GM12878 (cell line): ENCODE data around the gene GSTM5. TPM values are rescaled to one million over a fixed set of nuclear protein-coding genes. Genes with fewer than 3 reads are reported as not detected.
"Not testable (repeated sequence)": the region's sequence is repeated elsewhere in the genome, so short reads cannot be mapped to it uniquely, and the experiment has no call there.

Experiments
- ATAC-seq: fragments of 200-7000 bp; cut with Tn5 transposase; 3 replicates; pipeline ENCODE4 v1.9.1; 2020; ENCODE audit warnings: mild to moderate bottlenecking, moderate library complexity
- BruUV-seq: library from RNA; stranded (reverse); fragments of 400-500 nt; replicated peaks from 2 replicates; lab custom pipeline; 2021; lab: Mats Ljungman, UMichigan
- CTCF ChIA-PET: fragments of 300-600 bp; sonication (Branson Sonifier 250); formaldehyde crosslinking; extraction: SDS; loops from one replicate; lab custom pipeline; 2021; ENCODE audit warnings: inconsistent platforms; lab: Yijun Ruan, JAX
- POLR2A ChIA-PET: fragments of 350-600 bp; formaldehyde crosslinking; extraction: SDS; loops from one replicate; lab custom pipeline; 2021; ENCODE audit warnings: inconsistent platforms; lab: Charles Lee
- RAD21 ChIA-PET: fragments of 300-600 bp; sonication (Branson Sonifier 250); formaldehyde crosslinking; loops from one replicate; lab custom pipeline; 2023; ENCODE audit warnings: antibody characterized with exemption; ENCODE audit not compliant: unreplicated experiment; lab: Charles Lee
- SMC1A ChIA-PET: fragments of 300-600 bp; sonication (Branson Sonifier 250); formaldehyde crosslinking; loops from one replicate; lab custom pipeline; 2023; ENCODE audit not compliant: unreplicated experiment, uncharacterized antibody; lab: Charles Lee
- DNase-seq: peaks from one replicate; pipeline ENCODE4 v3.0.0-alpha.2; 2011; ENCODE audit warnings: low read depth, low spot score
- FAIRE-seq: peaks from 3 replicates; lab custom pipeline; 2011; peaks lifted over from hg19 to GRCh38; lab: Jason Lieb, UNC
- H2AFZ ChIP-seq: 2 replicates; pipeline ENCODE4 v1.6.0; 2011; ENCODE audit warnings: low read depth, low read length, control low read depth; ENCODE audit not compliant: control insufficient read depth
- H3K27ac ChIP-seq: 2 replicates; pipeline ENCODE4 v1.5.1; 2011; ENCODE audit warnings: control low read depth; ENCODE audit not compliant: control insufficient read depth, insufficient read depth
- H3K27me3 ChIP-seq, 2 experiments: replicated peaks in 1 of 2; 2 replicates each; pipeline versions ENCODE4 v1.6.0 to v1.6.1; 2011; ENCODE audit warnings: low read length in 1 of 2; ENCODE audit not compliant: control insufficient read depth in 2 of 2, insufficient read depth in 2 of 2
- H3K36me3 ChIP-seq, 2 experiments: 2 replicates each; pipeline ENCODE4 v1.5.1; 2011; ENCODE audit warnings: low read length in 1 of 2; ENCODE audit not compliant: control insufficient read depth in 2 of 2, insufficient read depth in 2 of 2
- H3K4me1 ChIP-seq: 2 replicates; pipeline ENCODE4 v1.6.1; 2011; ENCODE audit warnings: mild to moderate bottlenecking, low read length, moderate library complexity, mixed read lengths; ENCODE audit not compliant: control insufficient read depth, insufficient read depth
- H3K4me2 ChIP-seq: 2 replicates; pipeline ENCODE4 v1.6.0; 2011; ENCODE audit warnings: control low read depth; ENCODE audit not compliant: control insufficient read depth, insufficient read depth
- H3K4me3 ChIP-seq: fragments of 200-600 bp; sonication (generic); 2 replicates; pipeline ENCODE4 v1.5.1; 2016
- H3K79me2 ChIP-seq: 2 replicates; pipeline ENCODE4 v1.6.0; 2011; ENCODE audit warnings: low read length; ENCODE audit not compliant: control insufficient read depth, insufficient read depth
- H3K9ac ChIP-seq: 2 replicates; pipeline ENCODE4 v1.8.0; 2011; ENCODE audit warnings: low read length, control low read depth, mixed read lengths; ENCODE audit not compliant: control insufficient read depth, insufficient read depth
- H3K9me3 ChIP-seq: replicated peaks from 3 replicates; pipeline ENCODE4 v1.5.1; 2011; ENCODE audit warnings: mild to moderate bottlenecking, low read length; ENCODE audit not compliant: control insufficient read depth, insufficient read depth
- H4K20me1 ChIP-seq: 2 replicates; pipeline ENCODE4 v1.6.0; 2011; ENCODE audit not compliant: control insufficient read depth, insufficient read depth
- BCL11A ChIP-seq: IDR thresholded peaks from 2 replicates; pipeline ENCODE4 v1.6.1; 2011; ENCODE audit warnings: low read depth, low read length
- EGR1 ChIP-seq, 2 experiments: IDR thresholded peaks; 1 replicate in 1 of 2; 2 replicates in 1 of 2; pipeline ENCODE4 v1.6.1; 2011 to 2012; ENCODE audit warnings: low read depth in 2 of 2, low read length in 2 of 2, borderline replicate concordance in 1 of 2, mild to moderate bottlenecking in 1 of 2, moderate library complexity in 1 of 2
- ELK1 ChIP-seq: IDR thresholded peaks from 2 replicates; pipeline ENCODE4 v1.6.1; 2012; ENCODE audit warnings: low read depth, low read length, improper control_type of control experiment
- KLF5 ChIP-seq: fragments of 450-650 bp; IDR thresholded peaks from 2 replicates; pipeline ENCODE4 v1.6.1; 2014; ENCODE audit warnings: mild to moderate bottlenecking; ENCODE audit not compliant: partially characterized antibody
- NR2C2 ChIP-seq: IDR thresholded peaks from 2 replicates; pipeline ENCODE4 v1.6.1; 2011; ENCODE audit warnings: borderline replicate concordance, low read depth; ENCODE audit not compliant: control insufficient read depth, insufficient read length
- RB1 ChIP-seq: fragments of 450-650 bp; formaldehyde crosslinking; IDR thresholded peaks from 2 replicates; pipeline ENCODE4 v1.6.1; 2017; ENCODE audit warnings: mild to moderate bottlenecking, borderline replicate concordance
- RCOR1 ChIP-seq: conservative IDR thresholded peaks from 2 replicates; pipeline ENCODE4 v1.6.1; 2012; ENCODE audit warnings: low read depth, low read length, improper control_type of control experiment
- SREBF2 ChIP-seq: IDR thresholded peaks from 2 replicates; pipeline ENCODE4 v1.6.1; 2012; ENCODE audit warnings: mild to moderate bottlenecking, low read length
- TBL1XR1 ChIP-seq: IDR thresholded peaks from 2 replicates; pipeline ENCODE4 v1.6.1; 2012; ENCODE audit warnings: low read depth, low read length, improper control_type of control experiment
- WGBS: methylation state at CpG from one replicate; pipeline ENCODE4 v1.1.6; 2016; ENCODE audit warnings: low lambda C conversion rate; ENCODE audit not compliant: insufficient replicate concordance, insufficient coverage; ENCODE audit errors: missing lambda C conversion rate; 5-methylcytosine and 5-hydroxymethylcytosine counted together
- in situ Hi-C: fragments of 300-500 bp; cut with MboI; formaldehyde crosslinking; loops from 9 replicates; pipeline ENCODE4 v1.14.3; 2018; ENCODE audit warnings: mixed read lengths
- intact Hi-C: fragments of 100-400 bp; cut with micrococcal nuclease; formaldehyde crosslinking; loops from one replicate; pipeline ENCODE4 v1.14.2; 2022; ENCODE audit not compliant: unreplicated experiment
- polyA plus RNA-seq, 11 experiments: library from polyadenylated mRNA; depleted of rRNA in 4 of 11; unstranded in 6 of 11; stranded (reverse) in 5 of 11; fragments of >200 nt; fragmentation: Nextera tagmentation in 4 of 11; fragmentation: Illumina TruSeq in 1 of 11; extraction: Ambion mirVana in 4 of 11; extraction: Trizol in 1 of 11; gene quantifications; 1 replicate in 1 of 11; 2 replicates in 10 of 11; pipeline versions ENCODE4 v1.2.1 to v1.2.3, GENCODE V29; 2011 to 2016; ENCODE audit warnings: inconsistent platforms in 2 of 11, missing spikeins in 2 of 11, low read depth in 1 of 11
- total RNA-seq, 4 experiments: library from RNA; depleted of rRNA in 3 of 4; stranded (reverse); fragments of >200 nt in 3 of 4; fragmentation: Illumina TruSeq in 1 of 4; extraction: Trizol in 1 of 4; gene quantifications; 2 replicates each; pipeline versions ENCODE4 v1.2.1 to v1.2.3, GENCODE V29; 2013 to 2021
- TF ChIP-seq, protein P1 (sequence below): IDR thresholded peaks from 2 replicates; pipeline ENCODE4 v1.6.1; 2011; ENCODE audit warnings: borderline replicate concordance, low read depth, mild to moderate bottlenecking, moderate library complexity, low read length; ENCODE audit not compliant: insufficient read depth, poor library complexity, severe bottlenecking
- TF ChIP-seq, protein P2 (sequence below): IDR thresholded peaks from 2 replicates; pipeline ENCODE4 v1.6.1; 2012; ENCODE audit warnings: mild to moderate bottlenecking, low read depth, low read length

Gene GSTM5
- total and polyA plus RNA-seq, 10 of the 15 experiments (the other 5 are each of a cell fraction or from before 2014, with no cell fraction given), result 0.10 to 0.37 (median 0.26) TPM; not detected in 1

DNA sequence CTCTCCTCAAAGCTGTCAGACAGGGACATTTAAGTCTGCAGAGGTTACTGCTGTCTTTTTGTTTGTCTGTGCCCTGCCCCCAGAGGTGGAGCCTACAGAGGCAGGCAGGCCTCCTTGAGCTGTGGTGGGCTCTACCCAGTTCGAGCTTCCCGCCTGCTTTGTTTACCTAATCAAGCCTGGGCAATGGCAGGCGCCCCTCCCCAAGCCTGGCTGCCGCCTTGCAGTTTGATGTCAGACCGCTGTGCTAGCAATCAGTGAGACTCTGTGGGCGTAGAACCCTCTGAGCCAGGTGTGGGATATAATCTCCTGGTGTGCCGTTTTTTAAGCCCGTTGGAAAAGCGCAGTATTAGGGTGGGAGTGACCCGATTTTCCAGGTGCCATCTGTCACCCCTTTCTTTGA lies 36.3 kb downstream of the GSTM5 start:
- H3K4me1 ChIP-seq, H2AFZ ChIP-seq, H3K9ac ChIP-seq, DNase-seq, H3K4me2 ChIP-seq, H3K79me2 ChIP-seq, RAD21 ChIA-PET, H3K9me3 ChIP-seq, intact Hi-C loops, ATAC-seq, in situ Hi-C loops, H3K4me3 ChIP-seq, SMC1A ChIA-PET, H3K27ac ChIP-seq, FAIRE-seq, H3K36me3 ChIP-seq, H4K20me1 ChIP-seq, POLR2A ChIA-PET, BruUV-seq: not testable (repeated sequence)
- CTCF ChIA-PET, result interaction anchor here (1.0 to 1.2 kb wide), 2 partner anchors 169 to 236 kb away, joined by 3 to 4 read pairs; partner anchors contain the start of gene AHCYL1
- H3K27me3 ChIP-seq, result peaks cover 8 to 13% of the 10 kb centered on the region in 2 experiments
- WGBS, result 42% methylated on average over 10 of the region's 10 CpGs

GRCh38 chr1:109749221-109749620 lies 37.2 kb downstream of the GSTM5 start:
- ATAC-seq, result no peak
- TF ChIP-seq RCOR1 (no peak), NR2C2 (no peak), RB1 (no peak), EGR1 (IDR thresholded peaks at IDR 0.05; ENCODE audit: borderline replicate concordance in 1 of 2, low read depth in 2 of 2, low read length in 2 of 2) (no peak), SREBF2 (no peak), TBL1XR1 (no peak), KLF5 (no peak), BCL11A (no peak), ELK1 (no peak)
- TF ChIP-seq, protein P1, sequence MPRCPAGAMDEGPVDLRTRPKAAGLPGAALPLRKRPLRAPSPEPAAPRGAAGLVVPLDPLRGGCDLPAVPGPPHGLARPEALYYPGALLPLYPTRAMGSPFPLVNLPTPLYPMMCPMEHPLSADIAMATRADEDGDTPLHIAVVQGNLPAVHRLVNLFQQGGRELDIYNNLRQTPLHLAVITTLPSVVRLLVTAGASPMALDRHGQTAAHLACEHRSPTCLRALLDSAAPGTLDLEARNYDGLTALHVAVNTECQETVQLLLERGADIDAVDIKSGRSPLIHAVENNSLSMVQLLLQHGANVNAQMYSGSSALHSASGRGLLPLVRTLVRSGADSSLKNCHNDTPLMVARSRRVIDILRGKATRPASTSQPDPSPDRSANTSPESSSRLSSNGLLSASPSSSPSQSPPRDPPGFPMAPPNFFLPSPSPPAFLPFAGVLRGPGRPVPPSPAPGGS, result no peak
- TF ChIP-seq, protein P2, sequence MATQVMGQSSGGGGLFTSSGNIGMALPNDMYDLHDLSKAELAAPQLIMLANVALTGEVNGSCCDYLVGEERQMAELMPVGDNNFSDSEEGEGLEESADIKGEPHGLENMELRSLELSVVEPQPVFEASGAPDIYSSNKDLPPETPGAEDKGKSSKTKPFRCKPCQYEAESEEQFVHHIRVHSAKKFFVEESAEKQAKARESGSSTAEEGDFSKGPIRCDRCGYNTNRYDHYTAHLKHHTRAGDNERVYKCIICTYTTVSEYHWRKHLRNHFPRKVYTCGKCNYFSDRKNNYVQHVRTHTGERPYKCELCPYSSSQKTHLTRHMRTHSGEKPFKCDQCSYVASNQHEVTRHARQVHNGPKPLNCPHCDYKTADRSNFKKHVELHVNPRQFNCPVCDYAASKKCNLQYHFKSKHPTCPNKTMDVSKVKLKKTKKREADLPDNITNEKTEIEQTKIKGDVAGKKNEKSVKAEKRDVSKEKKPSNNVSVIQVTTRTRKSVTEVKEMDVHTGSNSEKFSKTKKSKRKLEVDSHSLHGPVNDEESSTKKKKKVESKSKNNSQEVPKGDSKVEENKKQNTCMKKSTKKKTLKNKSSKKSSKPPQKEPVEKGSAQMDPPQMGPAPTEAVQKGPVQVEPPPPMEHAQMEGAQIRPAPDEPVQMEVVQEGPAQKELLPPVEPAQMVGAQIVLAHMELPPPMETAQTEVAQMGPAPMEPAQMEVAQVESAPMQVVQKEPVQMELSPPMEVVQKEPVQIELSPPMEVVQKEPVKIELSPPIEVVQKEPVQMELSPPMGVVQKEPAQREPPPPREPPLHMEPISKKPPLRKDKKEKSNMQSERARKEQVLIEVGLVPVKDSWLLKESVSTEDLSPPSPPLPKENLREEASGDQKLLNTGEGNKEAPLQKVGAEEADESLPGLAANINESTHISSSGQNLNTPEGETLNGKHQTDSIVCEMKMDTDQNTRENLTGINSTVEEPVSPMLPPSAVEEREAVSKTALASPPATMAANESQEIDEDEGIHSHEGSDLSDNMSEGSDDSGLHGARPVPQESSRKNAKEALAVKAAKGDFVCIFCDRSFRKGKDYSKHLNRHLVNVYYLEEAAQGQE, result no peak

More at GRCh38 chr1:109749221-109749620, 37.2 kb downstream of the GSTM5 start:
- Histone ChIP-seq H3K27ac (no peak overlapping the region), H3K9me3 (no peaks in the 10 kb centered on the region; the same call in 2 of the 3 replicates), H2AFZ (no peak overlapping the region), H3K9ac (no peak overlapping the region), H4K20me1 (no peaks in the 10 kb centered on the region), H3K4me2 (no peak overlapping the region), H3K4me1 (no peaks in the 10 kb centered on the region), H3K4me3 (no peak overlapping the region), H3K36me3 (no peaks in the 10 kb centered on the region), H3K79me2 (no peaks in the 10 kb centered on the region), H3K27me3 (peaks cover 8 to 13% of the 10 kb centered on the region in 2 experiments)
- POLR2A ChIA-PET, result no interaction called here
- in situ Hi-C loops, result no loop called here
- RAD21 ChIA-PET, result interaction anchor here (1.6 kb wide), 1 partner anchor 203 kb away, joined by 4 read pairs; no protein-coding TSS in a partner anchor
- SMC1A ChIA-PET, result interaction anchor here (1.0 kb wide), 1 partner anchor 35 kb away, joined by 3 read pairs; no protein-coding TSS in a partner anchor
- no TSS peak for BruUV-seq
- FAIRE-seq (no peak), DNase-seq (no peak)
- intact Hi-C loops, result no loop called here
- CTCF ChIA-PET, result interaction anchor here (1.0 to 1.4 kb wide), 3 partner anchors 109 to 236 kb away, joined by 3 to 5 read pairs (median 4); partner anchors contain the start of gene AHCYL1
